M059J (cell line): ENCODE data around the gene CYP2C19. TPM values are rescaled to one million over a fixed set of nuclear protein-coding genes. Genes with fewer than 3 reads are reported as not detected.
"Not testable (repeated sequence)": the region's sequence is repeated elsewhere in the genome, so short reads cannot be mapped to it uniquely, and the experiment has no call there.

Experiments used
- DNase-seq: peaks from one replicate; pipeline ENCODE4 v3.0.0-alpha.2; 2012; ENCODE audit warnings: low read depth
- total RNA-seq: library from RNA; depleted of rRNA; stranded (reverse); fragments of >200 nt; shearing (Covaris generic); gene quantifications from 2 replicates; pipeline ENCODE4 v1.2.3, GENCODE V29; 2014; rRNA removed

The CYP2C19 gene
- total RNA-seq, 1 experiment from 2014 or later = not detected

DNA sequence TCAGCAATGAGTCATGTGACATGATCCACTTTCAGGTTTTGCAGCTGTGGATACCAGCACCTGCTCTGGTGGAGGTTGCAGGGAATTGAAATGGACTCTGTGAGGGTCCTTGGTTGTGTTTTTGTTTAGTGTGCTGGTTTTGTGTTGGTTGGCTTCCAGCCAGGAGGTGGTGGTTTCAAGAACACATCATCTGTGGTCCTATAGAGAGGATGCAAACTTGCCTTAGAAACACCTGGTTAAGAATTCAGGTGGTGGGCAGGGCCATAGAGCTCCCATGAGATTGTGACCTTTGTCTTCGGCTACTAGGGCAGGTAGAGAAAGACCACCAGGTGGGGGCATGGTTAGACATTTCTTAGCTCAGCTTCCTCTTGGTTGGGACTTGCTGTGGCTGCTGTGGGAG lies 116.7 kb downstream of the CYP2C19 start:
- no peak for DNase-seq

DNA sequence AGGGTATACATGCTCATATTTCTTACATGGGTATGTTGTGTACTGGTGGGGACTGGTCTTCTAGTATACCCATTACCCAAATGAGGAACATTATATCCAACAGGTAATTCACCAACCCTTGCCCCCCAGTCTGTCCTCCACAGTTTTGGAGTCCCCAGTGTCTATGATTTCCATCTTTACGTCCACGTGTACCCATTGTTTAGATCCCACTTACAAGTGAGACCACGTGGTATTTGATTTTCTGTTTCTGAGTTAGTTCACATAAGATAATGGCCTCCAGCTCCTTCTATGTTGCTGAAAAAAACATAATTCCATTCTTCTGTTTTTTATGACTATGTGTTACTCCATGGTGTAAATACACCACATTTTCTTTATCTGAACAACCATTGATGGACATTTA lies 126.6 kb downstream of the CYP2C19 start:
- no peak for DNase-seq

DNA sequence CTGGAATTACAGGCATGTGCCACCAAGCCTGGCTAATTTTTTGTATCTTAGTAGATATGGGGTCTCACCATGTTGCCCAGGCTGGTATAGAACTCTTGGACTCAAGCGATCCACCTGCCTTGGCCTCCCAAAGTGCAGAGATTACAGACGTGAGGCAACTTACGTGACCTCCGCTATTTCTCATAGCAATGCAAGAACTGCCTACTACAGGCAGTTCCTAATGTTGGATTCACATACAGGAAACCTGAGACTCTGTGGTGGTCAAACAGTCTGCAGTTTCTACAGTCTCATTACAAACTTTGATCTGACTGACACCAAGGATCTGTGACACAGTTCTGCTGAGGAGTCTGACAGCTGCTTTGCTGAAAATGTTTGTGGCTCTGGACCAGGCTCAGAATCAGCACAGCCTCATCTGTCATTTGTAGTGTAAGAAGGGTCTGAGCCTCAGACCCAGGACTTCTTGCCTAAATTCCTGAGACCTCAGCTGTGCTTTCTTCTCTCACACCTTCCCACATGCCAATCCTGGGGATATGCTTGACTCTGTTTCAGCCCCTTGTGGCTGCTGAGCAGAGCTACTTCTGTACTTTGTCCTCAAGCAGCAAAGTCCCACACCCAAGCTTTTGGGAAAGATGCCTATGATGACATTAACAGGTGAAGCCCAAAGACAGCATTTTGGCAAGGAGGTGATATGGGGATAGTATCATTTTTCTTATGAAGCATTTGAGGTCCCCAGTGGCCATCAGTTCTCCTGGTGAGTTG lies 128.0 kb downstream of the CYP2C19 start:
- DNase-seq = no peak

DNA sequence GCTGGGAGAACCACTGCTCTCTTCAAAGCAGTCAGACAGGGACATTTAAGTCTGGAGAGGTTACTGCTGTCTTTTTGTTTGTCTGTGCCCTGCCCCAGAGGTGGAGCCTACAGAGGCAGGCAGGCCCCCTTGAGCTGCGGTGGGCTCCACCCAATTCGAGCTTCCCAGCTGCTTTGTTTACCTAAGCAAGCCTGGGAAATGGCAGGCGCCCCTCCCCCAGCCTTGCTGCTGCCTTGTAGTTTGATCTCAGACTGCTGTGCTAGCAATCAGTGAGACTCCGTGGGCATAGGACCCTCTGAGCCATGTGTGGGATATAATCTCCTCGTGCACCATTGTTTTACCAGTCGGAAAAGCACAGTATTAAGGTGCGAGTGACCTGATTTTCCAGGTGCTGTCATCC lies 135.9 kb downstream of the CYP2C19 start:
- not testable (repeated sequence) for DNase-seq

DNA sequence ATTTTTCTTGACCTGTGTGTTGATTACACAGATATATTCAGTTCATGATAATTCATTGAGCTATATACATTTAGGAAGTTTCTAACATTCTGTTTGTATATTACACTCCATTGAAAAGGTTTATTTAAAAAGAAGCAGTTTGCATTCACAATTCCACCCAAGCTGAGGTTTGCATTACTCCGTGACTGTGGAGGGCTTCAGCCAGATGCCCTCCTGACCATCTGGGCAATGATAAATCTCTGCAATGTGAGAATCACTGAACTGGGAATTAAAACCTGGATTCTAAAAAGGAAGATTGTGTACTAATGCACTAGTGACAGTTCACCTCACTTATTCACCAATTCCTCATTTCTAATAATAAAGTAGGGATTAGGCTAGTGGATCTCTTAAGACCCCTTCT lies 139.6 kb downstream of the CYP2C19 start:
- no peak for DNase-seq

DNA sequence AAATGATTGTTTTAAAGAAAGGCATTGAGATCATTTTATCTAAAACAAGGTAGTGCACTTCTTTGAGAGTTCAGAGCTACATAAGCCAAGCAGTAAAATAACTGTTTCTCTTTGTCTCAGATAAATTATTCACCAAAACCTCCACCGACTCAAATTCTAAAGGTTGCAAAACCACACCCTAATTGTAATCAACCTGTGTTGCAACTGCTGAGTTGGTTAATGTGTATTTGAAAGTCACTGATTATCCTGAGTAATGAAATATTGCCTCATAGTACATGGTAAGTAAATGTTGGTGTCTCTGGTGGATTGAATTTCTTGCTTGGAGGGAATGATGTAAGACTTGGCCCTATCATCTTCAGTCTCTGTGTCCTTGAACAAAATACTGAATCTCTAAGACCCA lies 140.1 kb downstream of the CYP2C19 start:
- no peak for DNase-seq

Other genes starting within 250 kb of the CYP2C19 start
- gene HELLS, start 216.9 kb upstream of the CYP2C19 start, total RNA-seq = 52.8 and 95.2 TPM in 2 replicates
- not detected in 2 replicates for gene CYP2C18, start 79.0 kb upstream of the CYP2C19 start, total RNA-seq
- gene CYP2C9, start 176.0 kb downstream of the CYP2C19 start, total RNA-seq = not detected in 2 replicates